PC-3 (cell line): ENCODE results near the gene C5orf22.

Source experiments
- CTCF ChIP-seq: fragments of 300-600 bp; sonication (generic); conservative IDR thresholded peaks from 2 replicates; pipeline ENCODE4 v1.5.1; 2017; ENCODE audit warnings: antibody characterized with exemption, low read depth, mild to moderate bottlenecking, low read length
- EZH2 ChIP-seq: fragments of 300-600 bp; sonication (generic); IDR thresholded peaks from one replicate; pipeline ENCODE4 v1.6.1; 2017; ENCODE audit warnings: antibody characterized with exemption, mild to moderate bottlenecking, low read length; ENCODE audit not compliant: unreplicated experiment

GRCh38 chr5:31500256-31500655, 31.8 kb upstream of the C5orf22 start:
- TF ChIP-seq CTCF: no peak
- TF ChIP-seq EZH2: no peak
